Stimulated activated CD4-positive, alpha-beta T cell treated with anti-CD3 and anti-CD28 coated beads, Interleukin-4, amount 100 ng/mL, for 1 hour (primary cell): ENCODE data around the gene MAU2.
"Not testable (repeated sequence)": the region's sequence is repeated elsewhere in the genome, so short reads cannot be mapped to it uniquely, and the experiment has no call there.

ENCODE experiments used
- DNase-seq: peaks from one replicate; pipeline ENCODE4 v3.0.0-alpha.2; 2020

MAU2 gene

DNA sequence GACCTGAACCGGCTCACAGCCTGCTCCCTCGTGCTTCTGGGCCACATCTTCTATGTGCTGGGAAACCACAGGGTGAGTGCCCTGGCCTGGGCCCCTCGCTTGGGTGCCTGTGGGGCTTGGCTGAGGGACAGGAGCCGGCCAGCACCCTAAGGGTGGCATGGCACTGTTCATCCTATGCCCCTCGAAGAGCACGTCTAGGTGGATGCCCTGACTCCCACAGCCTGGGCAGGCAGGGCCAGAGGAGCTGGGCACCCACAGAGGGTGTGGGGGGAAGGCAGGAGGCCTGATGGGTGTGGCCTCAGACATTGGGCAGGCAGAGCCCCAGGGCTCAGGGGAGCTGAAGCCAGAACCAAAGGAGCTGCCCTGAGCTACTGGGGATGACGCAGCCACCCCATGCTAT, 28.7 kb downstream of the MAU2 start:
- no peak for DNase-seq

DNA sequence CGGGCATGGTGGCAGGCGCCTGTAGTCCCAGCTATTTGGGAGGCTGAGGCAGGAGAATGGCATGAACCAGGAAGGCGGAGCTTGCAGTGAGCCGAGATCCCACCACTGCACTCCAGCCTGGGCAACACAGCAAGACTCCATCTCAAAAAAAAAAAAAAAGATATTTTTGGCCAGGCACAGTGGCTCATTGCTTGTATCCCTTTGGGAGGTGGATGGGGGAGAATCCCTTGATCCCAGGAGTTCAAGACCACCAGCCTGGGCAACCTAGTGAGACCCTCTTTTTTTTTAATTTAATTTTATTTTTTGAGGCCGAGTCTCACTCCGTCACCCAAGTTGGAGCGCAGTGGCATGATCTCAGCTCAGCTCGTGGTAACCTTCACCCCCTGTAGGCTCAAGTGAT, 30.1 kb downstream of the MAU2 start:
- DNase-seq: not testable (repeated sequence)

DNA sequence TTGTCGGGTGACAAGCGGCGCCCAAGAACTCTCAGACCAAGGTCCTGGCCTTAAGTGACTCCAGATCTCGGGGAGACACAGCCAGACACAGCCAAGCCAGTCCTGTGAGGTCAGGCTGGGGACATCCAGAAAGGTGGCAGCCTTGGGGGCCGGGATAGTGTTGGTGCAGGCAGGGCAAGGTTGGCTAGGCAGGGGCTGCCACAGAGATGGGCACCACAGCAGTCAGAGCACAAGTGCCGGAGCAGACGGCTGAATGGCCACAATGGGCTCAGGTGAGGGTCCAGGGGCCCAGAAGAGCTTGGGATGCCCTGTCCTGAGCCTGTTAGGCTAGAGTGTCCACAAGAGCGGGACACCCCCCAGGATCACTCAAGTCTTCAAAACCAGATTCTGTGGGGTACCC, 32.2 kb downstream of the MAU2 start:
- no peak for DNase-seq

DNA sequence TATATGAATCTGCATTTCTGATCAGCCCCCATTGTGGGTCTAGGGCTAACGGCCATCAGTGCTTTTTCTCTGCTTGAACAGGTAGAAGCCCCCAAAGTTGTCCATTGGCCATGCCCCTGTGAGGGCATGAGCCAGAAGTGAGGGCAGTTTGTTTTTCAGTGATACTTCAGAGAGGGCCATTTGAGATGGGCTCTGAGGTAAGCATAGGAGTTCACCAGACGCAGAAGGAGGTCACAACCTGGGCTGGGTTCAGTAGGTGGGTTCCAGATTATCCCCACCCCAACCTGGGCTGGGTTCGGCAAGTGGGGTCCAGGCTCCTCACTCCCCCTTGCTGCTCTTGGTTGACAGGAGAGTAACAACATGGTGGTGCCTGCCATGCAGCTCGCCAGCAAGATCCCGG, 33.4 kb downstream of the MAU2 start:
- DNase-seq: no peak

DNA sequence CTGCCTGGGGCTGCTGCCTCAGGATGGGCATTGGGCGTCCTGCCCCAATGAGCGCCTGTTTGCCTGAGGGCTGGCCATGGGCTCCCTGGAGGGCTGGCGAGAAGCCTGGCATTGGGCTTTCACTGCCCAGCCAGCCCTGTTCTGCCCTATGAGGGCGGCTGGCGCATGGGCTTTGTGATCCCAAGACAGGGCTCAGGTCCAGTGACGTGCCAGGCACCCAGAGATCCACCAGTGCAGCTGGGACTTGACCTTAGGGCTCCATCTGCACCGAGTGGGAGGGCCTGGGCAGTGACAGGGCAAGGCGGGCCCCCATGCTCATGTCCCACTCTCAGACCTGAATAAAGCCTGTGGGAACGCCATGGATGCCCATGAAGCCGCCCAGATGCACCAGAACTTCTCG, 34.3 kb downstream of the MAU2 start:
- DNase-seq: no peak

DNA sequence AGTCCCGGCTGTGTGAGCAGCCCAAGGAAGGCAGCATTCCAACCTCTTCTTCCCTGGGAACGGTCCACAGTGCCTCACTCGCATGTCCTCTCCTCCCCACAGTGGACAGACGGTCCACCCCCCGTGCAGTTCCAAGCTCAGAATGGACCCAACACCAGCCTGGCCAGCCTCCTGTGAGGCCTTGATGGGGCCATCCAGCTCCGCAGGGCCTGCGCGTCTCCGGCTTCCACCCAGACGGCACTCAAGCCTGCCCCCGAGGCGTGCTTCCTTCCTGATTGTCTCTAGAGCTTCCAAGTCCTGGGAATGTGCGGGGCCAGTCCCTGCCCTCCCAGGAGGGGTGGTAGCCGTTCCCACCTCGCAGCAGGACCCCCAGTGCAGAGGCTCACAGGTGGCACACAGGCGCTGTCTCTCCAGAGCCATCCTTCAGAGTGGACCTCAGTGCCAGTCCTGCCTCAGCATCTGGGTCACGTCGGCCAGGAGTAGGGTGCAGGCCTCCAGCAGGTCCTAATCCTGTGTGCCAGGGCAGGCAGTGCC, 35.0 kb downstream of the MAU2 start:
- no peak for DNase-seq

DNA sequence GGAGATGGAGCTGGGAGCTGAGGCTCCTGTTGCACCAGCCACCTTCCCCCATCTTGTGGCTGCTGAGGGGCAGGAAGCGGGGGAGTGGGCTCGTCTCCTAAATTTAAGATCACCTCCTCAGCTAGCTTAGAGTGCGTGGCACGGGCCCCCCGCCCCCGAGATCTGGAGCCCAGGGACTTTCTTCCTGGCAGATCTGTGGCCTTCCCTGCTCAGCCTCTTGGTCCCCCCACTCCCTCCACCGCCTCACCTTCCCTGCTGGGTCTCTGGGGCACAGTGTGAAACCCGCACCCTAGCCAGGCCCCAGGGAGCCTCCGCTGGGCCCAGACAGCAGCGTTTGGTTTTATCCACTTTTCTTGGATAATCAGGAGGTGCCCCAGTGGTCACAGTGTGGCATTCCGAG, 35.9 kb downstream of the MAU2 start:
- no peak for DNase-seq

DNA sequence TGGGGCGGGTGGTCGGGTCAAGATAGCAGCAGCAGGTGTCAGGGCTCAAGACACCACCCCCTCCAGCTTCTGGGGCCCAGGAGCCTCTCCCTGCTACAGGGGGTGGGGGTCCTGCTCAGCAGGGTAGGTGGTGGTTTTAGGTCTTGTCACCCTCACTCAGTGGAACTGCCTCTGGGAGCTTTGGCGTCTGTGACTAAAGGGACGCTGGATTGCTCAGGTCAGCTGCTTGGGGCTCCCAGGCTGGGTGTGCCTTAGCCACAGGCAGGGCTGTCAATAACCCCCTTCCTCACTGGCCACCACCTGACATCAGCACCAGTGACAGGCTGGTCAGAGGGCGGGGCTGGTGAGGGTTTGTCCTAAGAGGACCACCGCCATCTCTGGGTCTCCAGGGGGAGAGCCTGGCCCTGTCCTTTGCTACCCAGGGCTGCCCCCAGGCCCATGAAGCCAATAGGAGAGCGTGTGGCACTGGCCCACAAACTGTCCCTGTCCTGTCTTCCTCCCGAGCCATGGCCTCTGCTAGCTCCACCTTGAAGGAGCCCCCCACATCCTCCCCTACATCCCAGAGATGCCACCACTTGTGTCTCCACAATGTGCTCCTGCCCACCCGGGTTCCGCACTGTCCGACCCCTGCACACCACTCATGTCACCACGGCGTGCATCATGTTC, 36.4 kb downstream of the MAU2 start:
- DNase-seq: no peak

DNA sequence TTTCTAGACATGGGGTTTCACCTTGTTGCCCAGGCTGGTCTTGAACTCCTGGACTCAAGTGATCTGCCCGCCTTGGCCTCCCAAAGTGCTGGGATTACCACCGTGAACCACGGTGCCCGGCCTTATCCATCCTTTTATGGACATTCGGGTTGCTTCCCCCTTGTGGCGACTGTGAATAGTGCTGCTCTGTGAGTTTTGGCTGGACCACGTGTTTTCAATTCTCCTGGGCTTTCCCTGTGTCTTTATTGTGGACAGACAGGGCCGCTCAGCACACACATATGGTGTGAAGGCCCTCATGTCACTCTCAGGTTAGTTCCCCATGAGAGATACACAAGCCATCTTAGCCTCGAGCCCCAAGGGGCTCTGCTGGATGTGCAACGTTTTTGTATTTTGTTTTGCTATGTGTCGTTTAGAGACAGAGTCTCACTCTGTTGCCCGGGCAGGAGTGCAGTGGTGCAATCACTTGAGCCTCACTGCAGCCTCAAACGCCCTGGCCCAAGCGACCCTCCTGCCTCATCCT, 40.5 kb downstream of the MAU2 start:
- peak; percentile 72 for DNase-seq

DNA sequence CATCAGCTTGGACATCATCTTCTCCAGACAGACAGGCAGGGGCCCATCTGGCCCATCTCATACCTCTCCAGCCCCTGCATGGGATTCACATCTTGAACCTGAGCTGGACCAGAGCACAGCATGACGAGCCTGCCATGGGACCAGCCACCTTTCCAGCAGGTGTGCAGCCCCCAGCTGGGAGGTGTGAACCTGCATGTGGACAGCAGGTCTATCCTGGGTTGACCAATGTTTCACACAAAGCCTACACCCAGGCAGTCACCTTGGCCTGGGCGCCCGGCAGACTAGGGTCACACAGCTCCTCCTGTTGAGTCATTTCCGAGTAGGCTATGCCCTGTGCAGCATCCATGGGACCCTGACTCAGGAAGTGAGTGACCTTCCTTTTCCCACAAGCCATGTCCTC, 41.4 kb downstream of the MAU2 start:
- no peak for DNase-seq

DNA sequence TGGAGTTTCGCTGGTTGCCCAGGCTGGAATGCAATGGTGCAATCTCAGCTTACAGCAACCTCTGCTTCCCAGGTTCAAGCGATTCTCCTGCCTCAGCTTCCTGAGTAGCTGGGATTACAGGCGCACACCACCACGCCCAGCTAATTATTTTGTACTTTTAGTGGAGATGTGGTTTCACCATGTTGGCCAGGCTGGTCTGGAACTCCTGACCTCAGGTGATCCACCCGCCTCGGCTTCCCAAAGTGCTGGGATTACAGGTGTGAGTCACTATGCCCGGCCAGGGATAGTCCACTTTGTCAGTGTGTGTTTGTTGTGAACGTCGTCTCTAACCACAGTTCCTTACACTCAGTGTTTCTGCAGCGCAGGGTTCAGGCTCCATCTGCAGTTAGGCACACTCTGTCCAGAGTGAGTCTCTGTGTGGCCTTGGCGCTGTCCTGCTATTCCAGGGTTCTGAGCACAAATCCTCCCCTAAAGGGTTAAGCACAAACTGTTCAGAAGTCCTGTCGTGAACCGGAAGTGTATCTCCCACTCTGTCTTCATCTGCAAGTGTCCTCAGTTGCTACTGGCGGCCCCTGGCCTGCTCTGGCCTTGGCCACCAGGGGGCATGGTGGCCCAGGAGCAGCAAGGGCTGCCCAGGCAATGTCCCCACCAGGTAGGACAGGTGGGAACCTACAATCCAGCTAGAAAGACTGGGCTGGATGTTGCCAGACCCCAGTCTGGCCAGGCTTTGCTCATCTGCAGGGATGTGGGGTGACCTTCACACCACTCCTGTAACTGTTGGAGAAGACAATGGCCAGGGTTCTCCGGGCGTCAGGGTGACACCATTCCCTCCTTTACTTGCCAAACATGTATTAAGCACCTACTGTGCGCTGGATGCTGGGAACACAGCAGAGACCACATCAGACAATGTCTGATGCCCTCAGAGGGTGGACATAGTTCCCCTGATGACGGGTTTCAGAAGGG, 46.1 kb downstream of the MAU2 start:
- DNase-seq: peak; percentile 68

DNA sequence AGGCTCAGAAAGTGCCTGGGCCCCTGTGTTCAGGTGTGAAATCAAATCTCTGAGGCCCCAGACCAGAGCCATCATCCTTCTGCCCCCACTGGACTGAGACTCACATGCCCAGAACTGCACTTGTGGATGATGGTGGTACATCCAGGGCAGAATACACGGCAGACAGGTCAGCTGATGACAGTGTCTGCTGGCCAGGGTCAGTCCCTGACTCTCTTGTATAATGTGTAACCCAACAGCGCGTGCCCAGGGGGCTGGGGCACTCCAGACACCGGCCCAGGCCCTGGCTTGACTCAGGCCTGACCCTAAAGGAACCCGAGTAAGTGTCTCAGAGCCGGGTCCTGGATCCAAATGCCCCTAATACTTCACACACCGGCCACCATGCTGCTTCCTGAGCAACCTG, 47.5 kb downstream of the MAU2 start:
- no peak for DNase-seq

DNA sequence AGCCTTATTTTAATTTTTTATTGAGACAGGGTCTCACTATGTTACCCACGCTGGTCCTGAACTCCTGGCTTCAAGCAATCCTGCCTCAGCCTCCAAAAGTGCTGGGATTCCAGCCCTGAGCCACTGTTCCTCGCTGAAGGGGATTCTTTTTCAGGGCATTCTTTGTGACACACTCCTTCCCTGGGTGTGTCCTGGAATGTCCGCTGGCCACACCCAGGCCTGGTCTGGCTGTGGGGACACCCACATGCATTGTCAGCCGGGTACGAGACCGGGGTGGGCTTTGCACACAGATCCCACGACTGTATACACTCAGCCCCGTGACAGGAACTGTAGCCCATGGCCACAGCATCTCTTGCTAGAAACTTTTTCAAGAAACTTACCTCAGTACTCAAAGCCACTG, 50.4 kb downstream of the MAU2 start:
- no peak for DNase-seq

DNA sequence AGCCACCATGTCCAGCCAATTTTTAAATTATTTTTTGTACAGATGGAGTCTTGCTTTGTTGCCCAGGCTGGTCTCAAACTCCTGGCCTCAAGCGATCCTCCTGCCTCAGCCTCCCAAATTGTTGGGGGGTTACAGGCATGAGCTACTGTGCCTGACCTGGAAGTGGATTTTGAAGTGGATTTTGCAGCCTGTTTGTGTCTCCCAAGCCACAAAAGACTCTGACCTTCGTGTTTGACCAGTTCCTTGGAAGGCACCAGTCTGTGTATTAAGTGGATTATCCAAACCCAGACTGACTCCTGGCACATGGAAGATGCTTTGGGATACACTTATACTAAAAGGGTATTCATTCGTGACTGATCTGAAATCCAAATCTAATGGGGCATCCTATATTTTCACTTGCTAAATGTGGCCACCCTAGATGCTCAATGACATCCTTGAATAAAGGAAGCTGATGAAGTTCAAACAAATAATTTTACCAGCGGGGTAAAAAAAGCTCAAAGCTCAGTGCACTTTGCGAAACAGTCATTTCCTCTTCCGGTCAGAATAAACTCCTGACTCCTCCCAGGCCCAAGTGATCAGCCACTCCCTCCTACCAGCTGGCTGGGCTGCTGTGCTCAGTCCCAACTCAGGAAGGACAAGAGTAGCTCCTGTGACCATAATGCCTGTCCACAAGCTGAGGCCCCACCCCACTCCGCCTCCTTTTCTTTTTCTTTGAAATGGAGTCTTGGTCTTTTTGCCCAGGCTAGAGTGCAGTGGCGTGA, 52.2 kb downstream of the MAU2 start:
- DNase-seq: peak; percentile 14

DNA sequence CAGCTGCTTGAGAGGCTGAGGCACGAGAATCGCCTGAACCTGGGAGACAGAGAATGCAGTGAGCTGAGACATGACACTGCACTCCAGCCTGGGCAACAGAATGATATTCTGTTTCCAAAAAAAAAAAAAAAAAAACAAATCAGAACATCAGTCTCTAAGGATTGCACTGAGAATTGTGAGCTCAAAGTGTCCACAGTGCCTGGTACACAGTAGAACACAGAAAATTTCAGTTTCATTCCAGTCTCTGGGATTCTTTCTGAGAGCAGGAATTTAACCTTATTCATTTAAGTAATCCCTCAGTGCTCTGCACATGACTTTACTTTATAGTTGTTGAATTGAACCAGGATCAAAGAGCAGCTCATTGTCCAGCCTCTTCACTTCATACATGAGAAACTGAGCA, 58.9 kb downstream of the MAU2 start:
- DNase-seq: no peak

DNA sequence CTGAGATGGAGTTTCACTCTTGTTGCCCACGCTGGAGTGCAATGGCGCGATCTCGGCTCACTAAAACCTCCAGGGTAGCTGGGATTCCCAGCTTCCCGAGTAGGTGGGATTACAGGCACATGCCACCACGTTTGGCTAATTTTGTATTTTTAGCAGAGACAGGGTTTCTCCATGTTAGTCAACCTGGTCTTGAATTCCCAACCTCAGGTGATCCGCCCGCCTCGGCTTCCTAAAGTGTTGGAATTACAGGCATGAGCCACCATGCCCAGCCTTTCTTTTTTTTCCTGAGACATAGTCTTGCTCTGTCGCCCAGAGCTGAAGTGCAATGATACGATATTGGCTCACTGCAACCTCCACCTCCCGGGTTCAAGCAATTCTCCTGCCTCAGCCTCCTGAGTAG, 59.7 kb downstream of the MAU2 start:
- not testable (repeated sequence) for DNase-seq

DNA sequence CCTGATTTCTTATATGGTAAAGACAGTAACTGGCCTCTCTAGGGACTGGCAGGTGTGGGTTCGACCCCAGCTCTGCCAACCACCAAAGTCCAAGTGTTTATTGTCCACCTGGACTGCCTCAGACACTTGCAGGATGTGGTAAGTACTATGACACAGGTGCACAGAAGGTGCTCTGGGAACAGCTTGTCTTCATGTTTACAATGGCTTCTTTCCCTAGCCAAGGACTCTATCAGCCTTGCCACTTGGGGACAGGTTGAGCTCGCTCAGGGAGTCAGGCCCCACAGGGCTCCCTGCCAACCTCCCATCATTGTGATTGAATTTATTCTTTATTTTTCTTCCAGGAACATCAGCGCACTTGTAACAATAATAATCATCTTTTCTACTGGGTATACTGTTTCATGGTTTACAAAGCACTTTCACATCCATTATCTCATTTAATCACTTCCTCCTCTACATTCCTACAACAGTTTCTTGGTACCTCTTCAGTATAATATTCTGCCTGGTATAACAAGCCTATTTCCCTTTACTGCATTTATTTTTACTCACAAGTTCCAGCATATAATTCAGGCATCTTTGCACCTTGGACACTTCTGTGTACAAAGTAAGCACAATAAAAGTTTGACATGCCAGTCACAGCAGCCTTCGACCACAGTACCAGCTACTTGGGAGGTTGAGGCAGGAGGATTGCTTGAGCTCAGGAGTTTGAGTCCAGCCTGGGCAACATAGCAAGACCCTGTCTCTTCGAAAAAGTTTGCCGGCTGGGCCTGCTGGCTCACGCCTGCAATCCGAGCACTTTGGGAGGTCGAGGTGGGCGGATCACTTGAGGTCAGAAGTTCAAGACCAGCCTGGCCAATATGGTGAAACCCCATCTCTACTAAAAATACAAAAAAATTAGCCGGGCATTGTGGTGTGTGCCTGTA, 60.6 kb downstream of the MAU2 start:
- no peak for DNase-seq

DNA sequence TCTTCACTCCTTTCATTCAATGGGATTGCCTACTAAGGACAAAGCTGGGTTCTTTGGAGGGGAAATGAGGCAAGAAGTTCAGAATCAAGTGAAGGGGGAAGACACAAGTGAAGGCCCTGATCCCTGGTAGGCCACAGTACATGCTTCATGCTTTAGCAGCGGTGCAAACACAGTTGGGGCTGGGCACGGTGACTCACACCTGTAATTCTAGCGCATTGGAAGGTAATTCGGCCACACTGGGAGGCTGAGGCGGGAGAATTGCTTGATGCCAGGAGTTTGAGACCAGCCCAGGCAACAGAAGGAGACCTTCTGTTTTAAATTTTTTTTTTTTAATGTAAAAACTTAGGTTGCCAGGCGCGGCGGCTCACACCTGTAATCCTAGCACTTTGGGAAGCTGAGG, 61.5 kb downstream of the MAU2 start:
- DNase-seq: no peak

DNA sequence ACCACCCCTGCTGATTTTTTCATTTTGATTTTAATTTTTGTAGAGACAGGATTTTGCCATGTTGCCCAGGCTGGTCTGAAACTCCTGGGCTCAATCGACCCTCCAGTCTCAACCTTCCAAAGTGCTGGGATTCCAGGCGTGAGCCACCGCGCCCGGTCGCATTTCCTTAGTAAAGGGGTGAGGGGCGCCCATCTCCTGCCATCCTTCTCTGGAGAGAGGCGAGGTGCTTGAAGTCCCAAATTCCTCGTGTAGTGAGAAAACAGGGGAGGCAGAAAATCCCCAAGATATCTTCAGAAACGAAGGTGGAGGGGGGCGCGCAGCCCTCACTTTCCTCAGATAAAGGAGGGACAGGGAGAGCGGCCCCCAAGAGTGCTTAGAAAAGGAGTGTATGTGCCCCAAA, 63.9 kb downstream of the MAU2 start:
- no peak for DNase-seq

DNA sequence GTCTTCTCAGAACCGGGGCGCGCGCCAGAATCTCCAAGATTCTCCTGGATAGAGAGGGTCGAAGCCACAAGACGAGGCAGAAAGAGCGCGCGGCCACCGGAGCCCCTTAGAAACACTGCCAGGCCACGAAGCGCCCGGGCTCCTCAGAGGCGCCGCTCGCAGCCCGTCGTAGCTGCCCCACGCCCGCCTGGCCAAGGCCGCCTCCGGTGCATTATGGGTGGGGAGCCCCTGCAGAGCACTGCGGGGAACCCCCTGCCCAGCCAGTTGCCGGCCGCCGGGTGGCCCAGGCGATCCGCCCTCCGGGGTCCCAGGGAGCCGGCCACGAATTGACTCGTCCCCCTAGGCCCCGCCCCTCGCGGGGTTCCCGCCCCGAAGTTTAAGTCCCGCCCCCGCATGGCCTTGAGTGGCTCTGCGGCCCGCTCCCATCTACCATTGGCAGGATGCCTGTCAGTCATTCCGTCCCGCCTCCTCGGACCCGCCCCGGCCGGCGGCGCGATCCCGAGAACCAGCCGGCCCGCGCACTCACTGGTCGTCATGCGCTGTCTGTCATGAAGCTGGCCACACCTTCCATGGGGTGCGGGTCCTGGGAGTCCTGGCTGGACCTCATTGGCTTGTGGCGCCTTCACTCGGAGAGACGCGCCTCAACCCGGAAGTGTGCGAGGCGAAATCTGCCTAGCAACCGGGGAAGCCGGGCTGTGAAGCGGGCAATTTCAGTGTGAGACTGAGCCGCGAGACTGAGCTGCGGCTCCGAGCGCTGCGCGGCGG, 64.7 kb downstream of the MAU2 start:
- DNase-seq: peak; percentile 99
